Sigmoid colon (tissue), 7 donors: Measurements from ENCODE around the gene TASL. TPM values are rescaled to one million over a fixed set of nuclear protein-coding genes. Genes with fewer than 3 reads are reported as not detected.

Experiments used
- DNase-seq: peaks from one replicate; pipeline ENCODE4 v3.0.0-alpha.2; 2019
- H3K27ac ChIP-seq, 4 donors: fragments of 200-600 bp; sonication (generic); one replicate each; pipeline ENCODE4 v1.5.1; 2016 to 2019; ENCODE audit warnings: mild to moderate bottlenecking in 1 of 4
- H3K27me3 ChIP-seq, 3 donors: fragments of 200-600 bp; sonication (generic); one replicate each; pipeline ENCODE4 v1.5.1; 2019; ENCODE audit warnings: mild to moderate bottlenecking in 1 of 3
- H3K36me3 ChIP-seq, 4 donors: fragments of 200-600 bp; sonication (generic); one replicate each; pipeline ENCODE4 v1.5.1; 2016 to 2019
- H3K4me1 ChIP-seq, 4 donors: fragments of 200-600 bp; sonication (generic); one replicate each; pipeline ENCODE4 v1.5.1; 2017 to 2019
- H3K4me3 ChIP-seq, 4 donors: fragments of 200-600 bp; sonication (generic); one replicate each; pipeline ENCODE4 v1.5.1; 2017 to 2019; ENCODE audit warnings: mild to moderate bottlenecking in 2 of 4, moderate library complexity in 1 of 4
- H3K9me3 ChIP-seq, 4 donors: fragments of 200-600 bp in 3 of 4; sonication (generic) in 3 of 4; one replicate each; pipeline versions ENCODE4 v1.5.1 to v1.6.1; 2013 to 2019
- CTCF ChIP-seq, 4 experiments: fragments of 450-650 bp in 3 of 4; fragments of 200-600 bp in 1 of 4; IDR thresholded peaks; one replicate each; pipeline ENCODE4 v1.5.1; 2016 to 2019; ENCODE audit warnings: antibody characterized with exemption in 4 of 4, mild to moderate bottlenecking in 3 of 4, moderate library complexity in 2 of 4
- EP300 ChIP-seq, 4 donors: sonication (generic); formaldehyde crosslinking; IDR thresholded peaks; one replicate each; pipeline ENCODE4 v1.6.1; 2017; ENCODE audit warnings: antibody characterized with exemption in 4 of 4
- POLR2A ChIP-seq, 2 donors: fragments of 450-650 bp; IDR thresholded peaks; one replicate each; pipeline ENCODE4 v1.6.1; 2016; ENCODE audit warnings: antibody characterized with exemption in 2 of 2, mild to moderate bottlenecking in 2 of 2, moderate library complexity in 2 of 2
- POLR2AphosphoS5 ChIP-seq, 4 donors: sonication (generic); formaldehyde crosslinking; IDR thresholded peaks; one replicate each; pipeline ENCODE4 v1.6.1; 2017; ENCODE audit warnings: antibody characterized with exemption in 4 of 4
- WGBS, 2 donors: extraction: QIAGEN DNeasy Blood & Tissue Kit; methylation state at CpG; one replicate each; pipeline ENCODE4 v1.1.7; 2013; 5-methylcytosine and 5-hydroxymethylcytosine counted together
- intact Hi-C: fragments of 100-400 bp; cut with DNase I; formaldehyde crosslinking; loops from one replicate; pipeline ENCODE4 v1.15.1; 2023
- polyA plus RNA-seq, 3 donors: library from polyadenylated mRNA; stranded (reverse); fragments of 200-250 nt; gene quantifications; one replicate each; pipeline ENCODE4 v1.2.3, GENCODE V29; 2013
- total RNA-seq, 4 donors: library from RNA; depleted of rRNA; stranded (reverse); fragments of >200 nt; gene quantifications; one replicate each; pipeline ENCODE4 v1.1.0, GENCODE V29; 2016
- donor health status: healthy with polysubstance abuse.
- donor health status: Bipolar disorder and iron deficiency.
- donor health status: healthy.

Gene TASL
- total and polyA plus RNA-seq, 7 donors, result 1.1 to 2.8 (median 1.5) TPM; not detected in 1

DNA sequence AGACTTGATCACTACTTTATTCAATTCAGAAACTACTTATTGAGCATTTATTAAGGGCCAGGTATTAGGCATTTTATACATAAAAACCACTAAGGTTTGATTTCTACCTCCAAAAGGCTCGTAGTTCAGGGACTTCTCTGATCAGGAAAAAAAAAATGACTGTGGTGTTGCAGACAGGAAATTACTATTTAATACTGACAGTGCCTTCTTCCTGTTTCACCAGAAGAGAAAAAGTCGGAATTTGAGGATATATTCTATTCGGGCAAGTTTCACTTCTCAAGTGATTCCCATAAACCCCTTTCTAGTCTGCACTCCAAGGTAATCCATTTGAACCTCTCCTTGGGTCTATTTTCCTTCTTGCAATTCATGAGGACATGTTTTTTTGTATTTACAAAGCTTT, 15.3 kb upstream of the TASL start:
- TF ChIP-seq POLR2AphosphoS5 (IDR thresholded peaks at IDR 0.05), result no peak
- no peak for TF ChIP-seq CTCF (IDR thresholded peaks at IDR 0.05)
- no peak for TF ChIP-seq EP300 (IDR thresholded peaks at IDR 0.05)
- TF ChIP-seq POLR2A (IDR thresholded peaks at IDR 0.05), result no peak
- Histone ChIP-seq H3K27ac (no peak overlapping the region), H3K27me3 (no peaks in the 10 kb centered on the region), H3K9me3 (no peaks in the 10 kb centered on the region), H3K4me1 (no peaks in the 10 kb centered on the region), H3K4me3 (no peak overlapping the region), H3K36me3 (no peaks in the 10 kb centered on the region)
- WGBS, 2 donors, result 28 to 80% methylated on average over 3 of the region's 3 CpGs
- no peak for DNase-seq
- intact Hi-C loops, result no loop called here

DNA sequence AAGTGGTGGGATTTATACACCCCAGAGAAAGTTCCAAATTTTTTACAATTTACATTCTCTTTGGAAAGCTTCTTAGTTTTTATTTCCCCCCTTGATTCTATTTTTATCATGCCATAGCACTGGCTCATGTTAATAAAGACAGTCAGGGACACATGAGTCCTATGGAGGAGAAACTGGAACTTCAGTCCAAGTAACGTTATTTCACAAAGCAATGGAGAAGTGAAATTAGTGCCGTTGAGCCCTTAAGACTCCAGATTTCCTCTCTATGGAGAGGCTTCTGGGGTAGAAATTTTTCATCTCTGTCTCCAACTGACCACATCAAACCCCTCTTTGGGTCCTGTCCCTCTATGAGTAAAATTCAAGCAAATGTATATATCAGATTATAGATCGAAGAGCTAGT, 12.8 kb upstream of the TASL start:
- H3K36me3 ChIP-seq, result no peaks in the 10 kb centered on the region
- DNase-seq, result no peak
- no peaks in the 10 kb centered on the region for H3K9me3 ChIP-seq
- H3K27ac ChIP-seq, result no peak overlapping the region
- no peak overlapping the region for H3K4me3 ChIP-seq
- intact Hi-C loops, result no loop called here
- H3K27me3 ChIP-seq, result no peaks in the 10 kb centered on the region
- H3K4me1 ChIP-seq, result no peaks in the 10 kb centered on the region
- WGBS, 2 donors, result 60 to 90% methylated on average over 3 of the region's 3 CpGs
- no peak for TF ChIP-seq CTCF (IDR thresholded peaks at IDR 0.05)
- TF ChIP-seq POLR2AphosphoS5 (IDR thresholded peaks at IDR 0.05), result no peak
- TF ChIP-seq POLR2A (IDR thresholded peaks at IDR 0.05), result no peak
- no peak for TF ChIP-seq EP300 (IDR thresholded peaks at IDR 0.05)

DNA sequence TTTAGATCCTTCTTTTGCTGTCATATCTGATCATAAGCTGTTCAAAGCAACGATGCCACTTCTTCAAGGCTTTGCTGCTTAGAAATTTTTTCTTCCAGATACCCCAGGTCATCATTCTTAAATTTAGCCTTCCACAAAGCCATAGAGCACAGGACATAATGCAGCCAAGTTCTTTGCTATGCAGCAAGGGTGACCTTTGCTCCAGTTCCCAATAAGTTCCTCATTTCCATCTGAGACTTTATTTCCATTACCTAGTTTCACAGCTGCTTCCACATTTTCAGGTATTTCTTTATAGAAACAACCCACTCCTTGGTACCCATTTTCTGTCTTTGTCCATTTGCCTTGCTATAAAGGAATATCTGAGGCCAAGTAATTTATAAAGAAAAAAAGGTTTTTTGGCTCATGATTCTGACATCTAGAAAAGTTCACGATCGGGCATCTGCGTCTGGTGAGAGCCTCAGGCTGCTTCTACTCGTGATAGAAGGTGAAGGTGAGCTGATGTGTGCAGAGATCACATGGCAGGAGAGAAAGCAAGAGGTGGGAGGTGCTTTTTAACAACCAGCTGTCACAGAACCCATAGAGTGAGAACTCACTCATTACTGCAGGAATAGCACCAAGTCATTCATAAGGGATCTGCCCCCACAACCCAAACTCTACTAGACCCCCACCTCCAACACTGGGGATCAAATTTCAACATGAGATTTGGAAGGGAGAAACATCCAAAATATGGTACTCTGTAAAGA, 11.8 kb upstream of the TASL start:
- Histone ChIP-seq H3K4me1 (no peaks in the 10 kb centered on the region), H3K4me3 (no peak overlapping the region), H3K9me3 (no peaks in the 10 kb centered on the region), H3K27me3 (no peaks in the 10 kb centered on the region), H3K36me3 (no peaks in the 10 kb centered on the region), H3K27ac (peak overlapping the region in 1 of 4 donors; percentile 7)
- WGBS, 2 donors, result 71 to 76% methylated on average over 5 of the region's 5 CpGs
- TF ChIP-seq CTCF (IDR thresholded peaks at IDR 0.05), result no peak
- TF ChIP-seq POLR2AphosphoS5 (IDR thresholded peaks at IDR 0.05), result no peak
- TF ChIP-seq POLR2A (IDR thresholded peaks at IDR 0.05), result no peak
- TF ChIP-seq EP300 (IDR thresholded peaks at IDR 0.05), result no peak
- DNase-seq, result no peak
- intact Hi-C loops, result no loop called here

- no peak for DNase-seq
- H3K4me3 ChIP-seq, result no peak overlapping the region
- H3K27me3 ChIP-seq, result no peaks in the 10 kb centered on the region
- H3K36me3 ChIP-seq, result no peaks in the 10 kb centered on the region
- H3K9me3 ChIP-seq, result no peaks in the 10 kb centered on the region
- H3K27ac ChIP-seq, result no peak overlapping the region
- no peaks in the 10 kb centered on the region for H3K4me1 ChIP-seq
- WGBS, 2 donors, result 86 to 87% methylated on average over 1 of the region's 1 CpG
- TF ChIP-seq POLR2AphosphoS5 (IDR thresholded peaks at IDR 0.05) (no peak), CTCF (IDR thresholded peaks at IDR 0.05) (no peak), POLR2A (IDR thresholded peaks at IDR 0.05) (no peak), EP300 (IDR thresholded peaks at IDR 0.05) (no peak)
- intact Hi-C loops, result no loop called here
Measured at GRCh38 chrX:30586516-30586915, 8.9 kb upstream of the TASL start.

GRCh38 chrX:30582664-30583063, 5.1 kb upstream of the TASL start:
- no peaks in the 10 kb centered on the region for H3K9me3 ChIP-seq
- H3K27me3 ChIP-seq, result no peaks in the 10 kb centered on the region
- H3K27ac ChIP-seq, result no peak overlapping the region
- 95% methylated on average over 6 of the region's 6 CpGs for WGBS, 2 donors
- TF ChIP-seq CTCF (IDR thresholded peaks at IDR 0.05) (no peak), POLR2A (IDR thresholded peaks at IDR 0.05) (no peak), POLR2AphosphoS5 (IDR thresholded peaks at IDR 0.05) (no peak), EP300 (IDR thresholded peaks at IDR 0.05) (no peak)
- intact Hi-C loops, result no loop called here
- no peaks in the 10 kb centered on the region for H3K36me3 ChIP-seq
- no peak overlapping the region for H3K4me3 ChIP-seq
- H3K4me1 ChIP-seq, result no peaks in the 10 kb centered on the region
- DNase-seq, result no peak
